NCI-H1105 treated with DMSO at 0.1 percent for 48 hours (cell line): ENCODE results near the gene TMEM269.

Experiments used
- DNase-seq: peaks from one replicate; lab custom pipeline; 2025; lab: John Stamatoyannopoulos, UW

The TMEM269 gene

DNA sequence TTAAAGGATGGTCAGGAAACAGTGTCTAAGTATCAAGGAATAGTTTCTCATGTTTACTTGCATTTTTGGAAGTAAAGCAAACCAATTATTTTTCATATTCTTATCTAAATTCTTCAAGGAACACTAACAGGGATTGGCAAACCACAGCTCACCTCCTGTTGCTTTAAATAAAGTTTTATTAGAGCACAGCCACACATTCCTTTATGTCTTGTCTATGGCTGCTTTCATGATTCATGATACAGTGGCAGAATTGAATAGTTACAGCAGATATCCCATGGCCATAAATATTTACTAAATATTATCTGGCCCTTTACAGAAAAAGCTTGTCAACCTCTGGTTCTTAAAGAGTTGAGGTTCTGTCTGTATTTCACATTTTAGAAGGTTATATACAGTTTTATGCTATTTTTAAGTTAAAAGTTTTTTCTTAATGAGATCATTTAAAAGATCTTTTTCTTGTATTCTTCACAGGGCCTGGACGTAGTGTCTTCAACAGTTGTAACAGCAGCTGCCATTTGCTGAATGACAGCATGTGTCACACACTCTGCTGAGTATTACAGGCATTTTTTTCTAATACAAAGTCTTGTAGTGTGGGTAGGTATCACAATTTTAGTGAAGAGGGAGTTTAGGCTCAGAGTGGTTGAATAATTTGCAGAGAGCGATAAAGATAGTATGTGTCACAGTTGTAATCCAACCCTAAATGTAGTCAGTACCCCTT, 64.2 kb downstream of the TMEM269 start:
- DNase-seq, result no peak

GRCh38 chr1:42849944-42850343, 65.2 kb downstream of the TMEM269 start:
- DNase-seq, result no peak
